ENCODE measurements around the gene SURF4. TPM values are rescaled to one million over a fixed set of nuclear protein-coding genes. Genes with fewer than 3 reads are reported as not detected.
A peak's percentile ranks its signal among the peaks of the same experiment; 100 is the strongest.

SURF4 gene
- total RNA-seq, 1 donor from 2014 or later = 169 TPM

- DNase-seq (ENCODE audit: low spot score) = no peak
- TF ChIP-seq CTCF (IDR thresholded peaks at IDR 0.05; ENCODE audit: unreplicated experiment) = no peak
- H3K27me3 Mint-ChIP-seq (ENCODE audit: unreplicated experiment) = peaks cover 17% of the 10 kb centered on the region
- H3K9me3 Mint-ChIP-seq (ENCODE audit: unreplicated experiment) = no peaks in the 10 kb centered on the region
- H3K36me3 Mint-ChIP-seq (ENCODE audit: low read depth, unreplicated experiment) = peaks cover 42% of the 10 kb centered on the region
- peak overlapping the region; percentile 97 for H3K27ac Mint-ChIP-seq (ENCODE audit: unreplicated experiment)
- H3K4me3 Mint-ChIP-seq (ENCODE audit: unreplicated experiment) = peak overlapping the region; percentile 99
- peaks cover 22% of the 10 kb centered on the region for H3K4me1 Mint-ChIP-seq (ENCODE audit: unreplicated experiment)
These were observed 26.9 kb downstream of the SURF4 start for GRCh38 chr9:133348718-133349573.

DNA sequence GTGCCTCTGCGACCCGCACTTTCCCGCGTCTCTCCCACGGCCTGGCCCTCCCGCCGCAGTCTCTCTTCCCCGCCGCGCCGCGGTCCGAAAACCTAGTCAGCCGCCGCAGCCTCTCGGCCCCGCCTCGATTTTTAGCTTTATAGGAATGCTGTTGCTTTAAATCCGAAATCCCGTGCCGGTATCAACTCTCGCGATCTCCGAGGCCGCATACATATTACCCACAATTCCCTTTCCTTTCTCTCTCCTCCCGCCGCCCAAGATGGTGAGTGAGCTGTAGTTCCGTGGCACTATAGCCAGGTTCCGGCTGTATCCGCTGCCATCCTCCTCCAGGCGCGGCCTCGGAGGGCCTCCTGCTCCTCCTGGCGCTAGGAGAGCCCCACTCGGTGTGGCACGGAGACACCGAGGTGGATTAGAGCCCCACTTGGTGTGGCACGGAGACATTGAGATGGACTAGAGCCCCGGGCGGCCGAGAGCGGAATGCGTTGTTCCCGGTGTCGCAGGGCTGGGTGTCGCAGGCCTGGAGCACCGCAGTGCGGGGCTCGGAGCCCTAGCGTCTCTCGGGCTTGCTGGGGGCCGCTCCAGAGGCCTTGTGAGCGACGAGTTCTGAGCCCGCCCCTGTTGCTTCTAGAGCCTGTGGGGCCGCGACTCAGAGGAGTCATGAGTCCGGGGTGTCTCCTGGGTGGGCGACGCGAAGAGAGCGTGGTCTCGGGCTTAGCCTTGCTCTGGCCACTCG, 27.7 kb downstream of the SURF4 start, which contains the start of the genes MED22 and RPL7A:
Gene MED22 (minus strand): TSS at position 147 of the 733 bp plus-strand sequence. CDS start 1,469 bp downstream, outside the sequence.
Gene RPL7A (plus strand): TSS at position 234 of the 733 bp plus-strand sequence. CDS start 26 bp downstream, at position 260.
- peak within 1 kb of the TSS; percentile 97 for H3K27ac Mint-ChIP-seq (ENCODE audit: unreplicated experiment)

GRCh38 chr9:133347515-133347984, 28.3 kb downstream of the SURF4 start:
- Mint-ChIP-seq H3K4me3 (ENCODE audit: unreplicated experiment) (peak overlapping the region; percentile 99), H3K4me1 (ENCODE audit: unreplicated experiment) (peaks cover 22% of the 10 kb centered on the region), H3K9me3 (ENCODE audit: unreplicated experiment) (no peaks in the 10 kb centered on the region), H3K36me3 (ENCODE audit: low read depth, unreplicated experiment) (peaks cover 38% of the 10 kb centered on the region), H3K27ac (ENCODE audit: unreplicated experiment) (peak overlapping the region; percentile 97), H3K27me3 (ENCODE audit: unreplicated experiment) (peaks cover 15% of the 10 kb centered on the region)
- DNase-seq (ENCODE audit: low spot score) = peak; percentile 53
- TF ChIP-seq CTCF (IDR thresholded peaks at IDR 0.05; ENCODE audit: unreplicated experiment) = no peak

More for the DNA sequence above, 27.7 kb downstream of the SURF4 start, which contains the start of the genes MED22 and RPL7A:
- Mint-ChIP-seq H3K36me3 (ENCODE audit: low read depth, unreplicated experiment) (peaks cover 39% of the 10 kb centered on the region), H3K27me3 (ENCODE audit: unreplicated experiment) (peaks cover 15% of the 10 kb centered on the region), H3K4me3 (ENCODE audit: unreplicated experiment) (peak within 1 kb of the TSS; percentile 99), H3K4me1 (ENCODE audit: unreplicated experiment) (peaks cover 22% of the 10 kb centered on the region), H3K9me3 (ENCODE audit: unreplicated experiment) (no peaks in the 10 kb centered on the region)
- DNase-seq (ENCODE audit: low spot score) = peak; percentile 85
- no peak for TF ChIP-seq CTCF (IDR thresholded peaks at IDR 0.05; ENCODE audit: unreplicated experiment)

GRCh38 chr9:133346021-133346785, 29.7 kb downstream of the SURF4 start:
- peaks cover 32% of the 10 kb centered on the region for H3K36me3 Mint-ChIP-seq (ENCODE audit: low read depth, unreplicated experiment)
- no peak for TF ChIP-seq CTCF (IDR thresholded peaks at IDR 0.05; ENCODE audit: unreplicated experiment)
- no peaks in the 10 kb centered on the region for H3K9me3 Mint-ChIP-seq (ENCODE audit: unreplicated experiment)

More at GRCh38 chr9:133346021-133346785, 29.7 kb downstream of the SURF4 start:
- peak overlapping the region; percentile 96 for H3K4me3 Mint-ChIP-seq (ENCODE audit: unreplicated experiment)
- H3K27me3 Mint-ChIP-seq (ENCODE audit: unreplicated experiment) = peaks cover 15% of the 10 kb centered on the region
- peaks cover 22% of the 10 kb centered on the region for H3K4me1 Mint-ChIP-seq (ENCODE audit: unreplicated experiment)
- DNase-seq (ENCODE audit: low spot score) = no peak
- no peak overlapping the region for H3K27ac Mint-ChIP-seq (ENCODE audit: unreplicated experiment)

All from endothelial cell (in vitro differentiated cells).